ENCODE data around the gene TTC21B. TPM values are rescaled to one million over a fixed set of nuclear protein-coding genes. Genes with fewer than 3 reads are reported as not detected.

Gene TTC21B
- polyA plus RNA-seq, result 20.0 and 33.0 TPM in 2 replicates

GRCh38 chr2:165953655-165954606 is at the start of gene TTC21B:
Gene TTC21B, minus strand, starts transcription at chr2:165953776. Its CDS starts 71 bp downstream, at chr2:165953705.

Other genes with a start within 250 kb of the TTC21B start
- not detected in 2 replicates for gene GALNT3, start 159.5 kb downstream of the TTC21B start, polyA plus RNA-seq
- 76.2 and 109 TPM in 2 replicates for gene SCN1A, start 174.2 kb upstream of the TTC21B start, polyA plus RNA-seq

Measured in Purkinje cell (primary cell).